K562 (cell line): Measurements from ENCODE around the gene GH2. TPM values are rescaled to one million over a fixed set of nuclear protein-coding genes. Genes with fewer than 3 reads are reported as not detected.

Experiments used
- ATAC-seq: fragments of 200-7000 bp; cut with Tn5 transposase; 3 replicates; pipeline ENCODE4 v1.9.1; 2020; ENCODE audit warnings: moderate library complexity
- BruUV-seq: library from RNA; stranded (reverse); fragments of 400-500 nt; replicated peaks from 2 replicates; lab custom pipeline; 2021; lab: Mats Ljungman, UMichigan
- CTCF ChIA-PET: fragments of 300-600 bp; formaldehyde crosslinking; extraction: SDS; loops from one replicate; lab custom pipeline; 2021; ENCODE audit warnings: low intra/inter-chr PET ratio; lab: Yijun Ruan, JAX
- POLR2A ChIA-PET: fragments of 300-600, 350-650 bp; sonication (Branson Sonifier 250); formaldehyde crosslinking; extraction: SDS; loops from one replicate; lab custom pipeline; 2021; ENCODE audit warnings: antibody characterized with exemption, inconsistent platforms; lab: Yijun Ruan, JAX
- DNase-seq, 4 experiments: peaks; one replicate each; pipeline versions ENCODE4 v3.0.0 to v3.0.0-alpha.2; 2011 to 2018; ENCODE audit warnings: low spot score in 3 of 4, mixed read lengths in 3 of 4; ENCODE audit errors: extremely low read depth in 1 of 4
- FAIRE-seq: peaks from 2 replicates; lab custom pipeline; 2011; peaks lifted over from hg19 to GRCh38; lab: Jason Lieb, UNC
- H2AFZ ChIP-seq: 2 replicates; pipeline ENCODE4 v1.6.0; 2011; ENCODE audit warnings: low read depth, low read length, control low read depth, inconsistent platforms
- H3K27ac ChIP-seq: fragments of 200-600 bp; 3 replicates; pipeline ENCODE4 v1.8.0; 2011; ENCODE audit warnings: low read depth, mild to moderate bottlenecking, control low read depth, inconsistent platforms, low read length, moderate library complexity, mixed read lengths; ENCODE audit errors: extremely low read depth
- H3K27me3 ChIP-seq, 2 experiments: fragments of 300-600 bp in 1 of 2; 2 replicates in 1 of 2; 3 replicates in 1 of 2; pipeline versions ENCODE4 v1.6.0 to v1.8.0; 2011; ENCODE audit warnings: inconsistent platforms in 2 of 2, low read length in 2 of 2, mild to moderate bottlenecking in 1 of 2, mixed read lengths in 1 of 2, moderate library complexity in 1 of 2; ENCODE audit not compliant: control insufficient read depth in 2 of 2, insufficient read depth in 2 of 2
- H3K36me3 ChIP-seq: fragments of 300-600 bp; 3 replicates; pipeline ENCODE4 v1.8.0; 2011; ENCODE audit warnings: mild to moderate bottlenecking, low read length, inconsistent platforms; ENCODE audit not compliant: control insufficient read depth, insufficient read depth
- H3K4me1 ChIP-seq, 2 experiments: fragments of 200-600 bp in 1 of 2; replicated peaks in 1 of 2; 2 replicates in 1 of 2; 3 replicates in 1 of 2; pipeline versions ENCODE4 v1.5.1 to v1.8.0; 2011; ENCODE audit warnings: inconsistent platforms in 2 of 2, low read length in 2 of 2, mild to moderate bottlenecking in 1 of 2, mixed read lengths in 1 of 2, moderate library complexity in 1 of 2; ENCODE audit not compliant: control insufficient read depth in 2 of 2, insufficient read depth in 2 of 2
- H3K4me2 ChIP-seq: 2 replicates; pipeline ENCODE4 v1.6.1; 2011; ENCODE audit warnings: low read length, control low read depth, inconsistent platforms, mixed read lengths; ENCODE audit not compliant: insufficient read depth
- H3K4me3 ChIP-seq: fragments of 200-600 bp; sonication (generic), shearing (Covaris generic); 2 replicates; pipeline ENCODE4 v1.5.1; 2016; ENCODE audit warnings: control low read depth, inconsistent platforms
- H3K79me2 ChIP-seq: fragments of 200-600 bp; 3 replicates; pipeline ENCODE4 v1.8.0; 2011; ENCODE audit warnings: low read length, inconsistent platforms; ENCODE audit not compliant: control insufficient read depth, insufficient read depth
- H3K9ac ChIP-seq, 2 experiments: 2 replicates each; pipeline versions ENCODE4 v1.6.0 to v1.6.1; 2011; ENCODE audit warnings: low read depth in 2 of 2, low read length in 2 of 2, control low read depth in 1 of 2, inconsistent platforms in 1 of 2, mild to moderate bottlenecking in 1 of 2, mixed read lengths in 1 of 2; ENCODE audit not compliant: insufficient read depth in 1 of 2
- H3K9me1 ChIP-seq: one replicate; pipeline ENCODE4 v1.6.0; 2011; ENCODE audit warnings: inconsistent platforms, mild to moderate bottlenecking, low read length, moderate library complexity; ENCODE audit not compliant: control insufficient read depth, insufficient read depth
- H3K9me3 ChIP-seq: replicated peaks from 2 replicates; pipeline ENCODE4 v1.5.1; 2011; ENCODE audit warnings: low read depth, low read length, inconsistent platforms; ENCODE audit not compliant: control insufficient read depth, insufficient read depth
- H4K20me1 ChIP-seq: replicated peaks from 2 replicates; pipeline ENCODE4 v1.6.1; 2011; ENCODE audit warnings: low read length, inconsistent platforms, mixed read lengths; ENCODE audit not compliant: control insufficient read depth, insufficient read depth
- ARID3A ChIP-seq: IDR thresholded peaks from 2 replicates; pipeline ENCODE4 v1.6.1; 2012; ENCODE audit warnings: low read depth, low read length, improper control_type of control experiment, borderline replicate concordance
- CEBPZ ChIP-seq: fragments of 150-350 bp; IDR thresholded peaks from 2 replicates; pipeline ENCODE4 v1.6.1; 2014; ENCODE audit warnings: low read depth, mild to moderate bottlenecking, low read length, borderline replicate concordance
- GTF2F1 ChIP-seq: IDR thresholded peaks from 2 replicates; pipeline ENCODE4 v1.6.1; 2011; ENCODE audit warnings: low read depth, low read length, improper control_type of control experiment
- MAFG ChIP-seq: fragments of 450-650 bp; conservative IDR thresholded peaks from 2 replicates; pipeline ENCODE4 v1.6.1; 2016; ENCODE audit warnings: missing genetic modification characterization, missing compliant biosample characterization
- MEIS2 ChIP-seq: fragments of 450-650 bp; IDR thresholded peaks from 2 replicates; pipeline ENCODE4 v1.6.1; 2014; ENCODE audit warnings: mild to moderate bottlenecking; ENCODE audit not compliant: partially characterized antibody
- POLR2G ChIP-seq: fragments of 200-400 bp; formaldehyde crosslinking; IDR thresholded peaks from 2 replicates; pipeline ENCODE4 v1.6.1; 2017; ENCODE audit warnings: low read depth, mild to moderate bottlenecking, antibody characterized with exemption, low read length, moderate library complexity
- PREB ChIP-seq: sonication (generic); formaldehyde crosslinking; IDR thresholded peaks from 2 replicates; pipeline ENCODE4 v1.8.1; 2023; ENCODE audit warnings: mild to moderate bottlenecking, missing genetic modification reagents
- RBFOX2 ChIP-seq: fragments of 200-400 bp; formaldehyde crosslinking; IDR thresholded peaks from 2 replicates; pipeline ENCODE4 v1.6.1; 2017; ENCODE audit warnings: low read depth, mild to moderate bottlenecking, low read length, moderate library complexity
- SAFB ChIP-seq: fragments of 200-400 bp; formaldehyde crosslinking; IDR thresholded peaks from 2 replicates; pipeline ENCODE4 v1.6.1; 2017; ENCODE audit warnings: low read depth, low read length, borderline replicate concordance
- SIN3A ChIP-seq, 2 experiments: fragments of 150-350 bp in 1 of 2; IDR thresholded peaks; 2 replicates each; pipeline ENCODE4 v1.6.1; 2011 to 2016; ENCODE audit warnings: borderline replicate concordance in 2 of 2, low read depth in 2 of 2, low read length in 2 of 2, mild to moderate bottlenecking in 2 of 2, moderate library complexity in 2 of 2; ENCODE audit not compliant: control insufficient read depth in 1 of 2
- SREBF1 ChIP-seq: fragments of 150-350 bp; IDR thresholded peaks from 2 replicates; pipeline ENCODE4 v1.6.1; 2014; ENCODE audit warnings: antibody characterized with exemption, low read depth, low read length, borderline replicate concordance
- TFAP4 ChIP-seq: sonication (generic); formaldehyde crosslinking; IDR thresholded peaks from 2 replicates; pipeline ENCODE4 v1.8.0; 2022; ENCODE audit warnings: missing genetic modification reagents, mild to moderate bottlenecking, moderate library complexity, borderline replicate concordance
- ZNF146 ChIP-seq: IDR thresholded peaks from one replicate; pipeline ENCODE4 v1.6.1; 2018; ENCODE audit warnings: missing compliant biosample characterization; ENCODE audit not compliant: unreplicated experiment
- WGBS: fragments of 100-300 bp; shearing (Covaris generic); methylation state at CpG from one replicate; pipeline ENCODE4 v1.1.6; 2016; ENCODE audit warnings: low coverage, mixed read lengths; ENCODE audit not compliant: insufficient coverage; ENCODE audit errors: missing lambda C conversion rate; 5-methylcytosine and 5-hydroxymethylcytosine counted together
- in situ Hi-C: fragments of 300-500 bp; cut with MboI; formaldehyde crosslinking; loops from 4 replicates; pipeline ENCODE4 v1.15.0; 2018; ENCODE audit warnings: inconsistent platforms, mixed read lengths
- intact Hi-C: fragments of 100-400 bp; cut with micrococcal nuclease; formaldehyde crosslinking; loops from 2 replicates; pipeline ENCODE4 v1.14.2; 2022
- polyA plus RNA-seq, 8 experiments: library from polyadenylated mRNA; depleted of rRNA in 4 of 8; stranded (reverse) in 5 of 8; unstranded in 3 of 8; fragments of >200 nt; fragmentation: Nextera tagmentation in 2 of 8; fragmentation: Illumina TruSeq in 1 of 8; extraction: Ambion mirVana in 2 of 8; extraction: Trizol in 1 of 8; gene quantifications; 2 replicates each; pipeline versions ENCODE4 v1.2.1 to v1.2.3, GENCODE V29; 2011 to 2014; ENCODE audit warnings: inconsistent platforms in 1 of 8, missing spikeins in 1 of 8
- total RNA-seq, 7 experiments: library from RNA; depleted of rRNA in 6 of 7; stranded (reverse); fragments of >200 nt in 6 of 7; fragmentation: Illumina TruSeq in 2 of 7; extraction: Trizol in 2 of 7; gene quantifications; 2 replicates each; pipeline versions ENCODE4 v1.2.1 to v1.2.3, GENCODE V29; 2011 to 2021; ENCODE audit warnings: low replicate concordance in 1 of 7

The GH2 gene
- total and polyA plus RNA-seq, 9 of the 15 experiments (the other 6 are each of a cell fraction or from before 2014, with no cell fraction given), result not detected

- Histone ChIP-seq H3K4me2 (no peak overlapping the region), H3K9ac (0 out of 4 replicates have a peak overlapping the region, but pooled peaks of 1 of the 2 experiments have one; percentile 40), H3K9me1 (no peaks in the 10 kb centered on the region), H3K9me3 (no peaks in the 10 kb centered on the region), H3K4me3 (no peak overlapping the region), H4K20me1 (no peaks in the 10 kb centered on the region), H3K4me1 (peaks cover 5 to 19% of the 10 kb centered on the region in 2 experiments; a peak in 4 of 5 replicates), H3K36me3 (peaks cover 97% of the 10 kb centered on the region), H3K79me2 (peaks cover 32% of the 10 kb centered on the region), H3K27ac (no peak overlapping the region), H2AFZ (no peak overlapping the region), H3K27me3 (no peaks in the 10 kb centered on the region)
- no TSS peak for BruUV-seq
- no peak for DNase-seq
- 89% methylated on average over 15 of the region's 15 CpGs for WGBS
- ChIA-PET CTCF (interaction anchor here (2.4 kb wide), 1 partner anchor 408 kb away, joined by 7 read pairs; no protein-coding TSS in a partner anchor), POLR2A (interaction anchor here (0.6 to 1.2 kb wide), 6 partner anchors 9 to 59 kb away, joined by 3 to 8 read pairs (median 4); partner anchors contain the start of genes DDX42 and SMARCD2)
- FAIRE-seq, result no peak
- intact Hi-C loops (loop anchor here (10.0 kb wide), 1 partner anchor 139 kb away; no protein-coding TSS in a partner anchor), in situ Hi-C loops (loop anchor here (25.0 kb wide), 1 partner anchor 397 kb away; the partner anchor contains the start of gene CYB561)
- ATAC-seq, result no peak
- TF ChIP-seq GTF2F1 (no peak), TFAP4 (CRISPR knock-in tag) (no peak), PREB (CRISPR knock-in tag) (no peak), POLR2G (peak; percentile 60), SIN3A (IDR thresholded peaks at IDR 0.05; ENCODE audit: borderline replicate concordance in 2 of 2, control insufficient read depth in 1 of 2, low read depth in 2 of 2, low read length in 2 of 2) (no peak), SAFB (no peak), CEBPZ (no peak), MAFG (no peak), RBFOX2 (peak; percentile 57), ARID3A (no peak), ZNF146 (CRISPR knock-in tag) (no peak), SREBF1 (no peak), MEIS2 (no peak)
Measured at GRCh38 chr17:63833741-63834373, 47.9 kb downstream of the GH2 start.
